Measurements from ENCODE around the gene ISG20.

Gene ISG20

DNA sequence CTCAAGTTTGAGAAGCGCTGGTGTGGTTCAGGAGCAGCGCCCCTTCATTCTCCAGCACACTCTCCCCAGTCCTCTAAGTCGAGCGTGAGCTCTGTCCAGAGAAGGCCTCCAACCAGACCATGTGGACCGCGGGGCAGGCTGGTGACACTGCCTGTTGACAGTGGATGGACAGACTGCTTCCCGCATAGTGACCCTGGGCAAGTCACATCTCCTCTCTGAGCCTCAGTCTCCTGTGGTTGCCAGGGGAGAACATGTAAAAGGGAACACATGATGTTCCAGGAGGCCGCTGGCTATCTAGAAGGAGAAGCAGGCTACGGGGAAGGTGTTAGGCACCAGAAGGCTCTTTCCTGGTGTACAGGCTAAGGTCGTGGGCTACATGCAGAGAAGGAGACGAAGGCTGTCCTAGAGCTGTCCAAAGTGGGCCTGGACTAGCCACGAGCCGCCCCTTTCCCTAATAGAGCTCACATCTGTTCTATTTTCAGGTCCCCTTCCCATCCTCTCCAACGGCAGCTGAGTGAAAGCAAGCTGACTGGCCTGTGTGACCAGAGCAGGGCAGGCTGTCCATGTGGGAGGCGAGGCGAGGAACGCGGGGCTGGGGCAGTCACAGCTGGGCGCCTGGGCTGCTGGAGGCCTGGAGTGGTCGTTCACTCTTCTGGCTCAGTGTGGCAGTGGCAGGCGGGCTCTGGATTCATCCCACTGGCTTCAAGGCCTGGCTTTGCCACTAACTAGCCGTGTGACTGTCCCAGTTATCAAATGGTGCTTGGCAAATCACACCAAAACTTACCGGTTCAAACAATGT is 11.1 kb downstream of the ISG20 start:
- H3K4me3 ChIP-seq (ENCODE audit: low read length) = no peak overlapping the region
- no peak for TF ChIP-seq ZNF274 (IDR thresholded peaks at IDR 0.05; ENCODE audit: low read depth, low read length)

- no peak for TF ChIP-seq ZNF274 (IDR thresholded peaks at IDR 0.05; ENCODE audit: low read depth, low read length)
- H3K4me3 ChIP-seq (ENCODE audit: low read length) = no peak overlapping the region
Observed at GRCh38 chr15:88650556-88650955, 11.7 kb downstream of the ISG20 start.

DNA sequence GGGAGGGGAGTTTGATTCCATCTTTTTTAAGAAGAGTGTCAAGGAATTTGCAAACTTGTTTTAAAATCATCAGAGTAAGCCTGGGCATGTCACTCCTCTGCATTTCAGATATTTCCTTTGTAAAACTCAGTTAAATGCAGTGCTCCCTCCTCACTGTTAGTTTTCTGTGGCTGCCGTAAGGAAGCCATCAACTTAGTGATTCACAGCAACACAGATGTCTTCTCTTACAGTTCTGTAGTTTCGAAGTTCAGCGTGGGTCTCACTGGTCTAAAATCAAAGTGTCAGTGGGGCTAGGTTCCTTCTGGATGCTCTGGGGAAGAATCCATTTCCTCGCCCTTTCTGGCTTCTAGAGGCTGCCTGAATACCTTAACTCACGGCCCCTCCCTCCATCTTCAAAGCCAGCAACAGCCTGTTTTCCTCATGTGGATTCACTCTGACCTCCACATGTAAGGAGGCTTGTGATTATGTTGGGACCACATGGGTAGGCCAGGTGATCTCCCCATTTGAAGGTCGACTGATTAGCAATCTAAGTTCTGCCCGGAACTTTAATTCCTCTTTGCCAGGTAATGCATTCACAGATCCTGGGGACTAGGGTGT is 12.4 kb downstream of the ISG20 start:
- no peak for TF ChIP-seq ZNF274 (IDR thresholded peaks at IDR 0.05; ENCODE audit: low read depth, low read length)
- no peak overlapping the region for H3K4me3 ChIP-seq (ENCODE audit: low read length)

- H3K4me3 ChIP-seq (ENCODE audit: low read length) = no peak overlapping the region
- no peak for TF ChIP-seq ZNF274 (IDR thresholded peaks at IDR 0.05; ENCODE audit: low read depth, low read length)
Observed at GRCh38 chr15:88651971-88652370, 13.2 kb downstream of the ISG20 start.

GRCh38 chr15:88652456-88653199 is 13.8 kb downstream of the ISG20 start:
- no peak overlapping the region for H3K4me3 ChIP-seq (ENCODE audit: low read length)
- TF ChIP-seq ZNF274 (IDR thresholded peaks at IDR 0.05; ENCODE audit: low read depth, low read length) = no peak

- no peak overlapping the region for H3K4me3 ChIP-seq (ENCODE audit: low read length)
- no peak for TF ChIP-seq ZNF274 (IDR thresholded peaks at IDR 0.05; ENCODE audit: low read depth, low read length)
Observed at GRCh38 chr15:88653200-88654064, 14.6 kb downstream of the ISG20 start.

- TF ChIP-seq ZNF274 (IDR thresholded peaks at IDR 0.05; ENCODE audit: low read depth, low read length) = no peak
- H3K4me3 ChIP-seq (ENCODE audit: low read length) = no peak overlapping the region
Observed at GRCh38 chr15:88654430-88655102, 15.8 kb downstream of the ISG20 start.

GRCh38 chr15:88655103-88655553 is 16.3 kb downstream of the ISG20 start:
- H3K4me3 ChIP-seq (ENCODE audit: low read length) = no peak overlapping the region
- no peak for TF ChIP-seq ZNF274 (IDR thresholded peaks at IDR 0.05; ENCODE audit: low read depth, low read length)

DNA sequence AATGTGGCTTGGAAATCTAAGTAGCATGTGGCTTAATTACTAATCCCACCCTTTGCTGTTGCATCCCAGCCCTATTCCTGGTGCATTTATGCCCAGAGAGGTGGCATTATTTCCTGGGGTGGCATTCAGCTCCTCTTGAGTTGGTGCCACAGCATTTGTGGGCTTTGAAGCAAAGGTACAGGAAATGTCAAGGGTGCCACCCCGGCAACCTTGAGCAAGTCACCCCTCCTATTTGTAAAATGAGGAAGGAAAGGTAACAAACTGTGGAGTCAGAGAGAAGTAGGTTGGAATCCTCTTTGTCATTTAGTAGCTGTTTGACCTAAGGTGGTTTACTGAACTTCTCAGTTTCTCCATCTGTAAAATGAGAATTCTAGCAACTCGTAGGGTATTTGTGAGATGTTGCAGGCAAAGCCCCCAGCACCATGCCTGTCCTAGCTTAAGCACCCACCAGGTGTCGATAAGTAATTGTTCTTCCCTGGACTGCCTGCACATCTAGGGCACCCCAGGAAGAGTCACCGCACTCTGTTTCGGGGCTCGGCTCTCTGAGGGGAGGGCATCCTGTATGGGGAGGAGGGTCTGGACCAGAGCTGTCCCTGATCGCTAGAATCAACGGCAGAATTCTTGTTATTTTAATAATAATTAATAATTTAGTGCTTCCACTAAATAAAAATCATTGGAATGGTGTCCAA is 17.1 kb downstream of the ISG20 start:
- no peak for TF ChIP-seq ZNF274 (IDR thresholded peaks at IDR 0.05; ENCODE audit: low read depth, low read length)
- no peak overlapping the region for H3K4me3 ChIP-seq (ENCODE audit: low read length)

- no peak for TF ChIP-seq ZNF274 (IDR thresholded peaks at IDR 0.05; ENCODE audit: low read depth, low read length)
- H3K4me3 ChIP-seq (ENCODE audit: low read length) = no peak overlapping the region
Observed at GRCh38 chr15:88656760-88657221, 18.0 kb downstream of the ISG20 start.

DNA sequence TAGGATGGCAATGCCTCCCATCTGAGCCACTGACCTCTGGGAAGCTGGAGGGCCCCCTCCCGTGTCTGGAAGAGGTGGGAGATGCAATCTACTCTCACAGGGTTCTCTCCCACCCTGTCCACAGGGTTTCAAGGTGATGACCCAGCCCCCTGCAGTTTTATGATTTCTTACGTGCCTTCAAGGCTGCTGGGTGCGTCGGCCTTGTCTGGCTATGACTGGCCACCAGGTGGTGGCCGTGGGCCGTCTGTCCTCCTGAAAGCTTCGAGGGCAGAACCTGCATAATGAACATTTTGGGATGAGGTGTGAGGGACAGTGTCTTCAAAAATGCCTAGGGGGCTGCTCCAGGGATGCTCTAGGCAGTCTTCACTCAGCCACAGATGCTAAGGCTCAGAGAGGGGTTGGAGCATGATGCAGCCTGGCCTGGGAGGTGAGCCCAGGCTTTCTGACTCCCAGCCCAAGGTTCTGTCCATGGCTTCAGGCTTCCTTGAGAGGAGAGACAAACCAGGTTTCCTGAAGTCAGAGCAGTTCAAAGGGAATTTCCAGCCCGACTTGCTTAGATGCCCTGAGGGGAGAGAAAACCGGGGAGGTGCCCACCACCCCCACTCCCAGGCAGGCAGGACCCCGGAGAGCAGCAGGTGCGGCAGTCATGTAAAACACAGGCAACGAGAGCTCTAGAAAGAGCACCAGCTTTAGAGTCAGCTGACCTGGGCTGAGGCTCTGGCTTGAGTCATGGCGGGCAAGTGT is 18.7 kb downstream of the ISG20 start:
- no peak for TF ChIP-seq ZNF274 (IDR thresholded peaks at IDR 0.05; ENCODE audit: low read depth, low read length)
- no peak overlapping the region for H3K4me3 ChIP-seq (ENCODE audit: low read length)

Measured in GM08714 (cell line).